Measurements from ENCODE around the gene ERGIC2.

The ERGIC2 gene

GRCh38 chr12:29374012-29374411, 7.0 kb downstream of the ERGIC2 start:
- no peak for DNase-seq

GRCh38 chr12:29365091-29365490, 15.9 kb downstream of the ERGIC2 start:
- DNase-seq, result no peak

- DNase-seq, result no peak
Observed at GRCh38 chr12:29354954-29355353, 26.0 kb downstream of the ERGIC2 start.

DNA sequence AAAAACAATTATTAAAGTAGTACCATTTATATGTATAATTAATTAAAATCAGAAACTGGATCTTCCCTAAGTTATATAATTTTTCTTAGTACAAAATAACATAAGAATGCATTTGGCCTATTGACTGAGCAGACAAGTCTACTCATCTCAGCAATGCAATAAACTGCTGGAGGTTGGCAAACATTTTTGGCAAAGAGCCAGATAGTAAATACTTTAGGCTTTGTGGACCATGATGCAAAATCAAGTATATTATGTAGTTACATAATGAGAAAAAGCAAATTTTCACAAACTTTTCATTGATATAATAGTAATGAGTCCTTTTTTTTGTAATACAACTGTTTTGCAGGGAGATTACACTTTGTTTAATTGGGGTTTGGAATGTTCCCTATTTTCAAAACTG, 30.9 kb downstream of the ERGIC2 start:
- no peak for DNase-seq

DNA sequence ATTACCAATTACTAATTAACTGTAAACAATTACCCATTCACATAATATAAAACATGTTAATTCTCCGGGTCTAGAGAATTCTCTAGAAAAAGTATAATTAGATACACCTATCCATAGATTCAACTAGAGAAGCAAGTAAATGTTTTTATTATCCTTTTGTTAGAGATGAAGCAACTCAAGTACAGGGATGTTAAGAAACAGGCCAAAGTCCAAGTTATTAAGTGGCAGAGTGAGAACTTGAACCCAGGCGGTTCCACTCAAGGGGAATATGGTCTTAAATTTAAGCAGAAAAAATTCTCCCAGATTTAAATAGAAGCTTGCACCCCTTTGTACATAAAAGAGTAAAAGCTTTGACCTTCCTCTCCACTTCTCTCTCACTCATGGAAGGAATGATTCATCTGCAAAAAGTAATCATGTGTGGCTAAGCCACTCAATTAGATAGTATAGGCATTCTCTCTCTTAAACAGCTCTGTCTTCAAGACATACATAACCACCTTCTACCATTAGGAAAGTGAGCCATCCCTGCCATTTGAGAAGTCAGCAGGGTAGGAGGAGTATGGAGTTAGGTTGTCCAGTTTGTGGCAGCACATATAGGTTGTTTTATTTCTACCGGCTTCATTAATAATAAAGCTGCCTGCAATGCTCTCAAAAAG, 34.1 kb downstream of the ERGIC2 start:
- DNase-seq, result no peak

DNA sequence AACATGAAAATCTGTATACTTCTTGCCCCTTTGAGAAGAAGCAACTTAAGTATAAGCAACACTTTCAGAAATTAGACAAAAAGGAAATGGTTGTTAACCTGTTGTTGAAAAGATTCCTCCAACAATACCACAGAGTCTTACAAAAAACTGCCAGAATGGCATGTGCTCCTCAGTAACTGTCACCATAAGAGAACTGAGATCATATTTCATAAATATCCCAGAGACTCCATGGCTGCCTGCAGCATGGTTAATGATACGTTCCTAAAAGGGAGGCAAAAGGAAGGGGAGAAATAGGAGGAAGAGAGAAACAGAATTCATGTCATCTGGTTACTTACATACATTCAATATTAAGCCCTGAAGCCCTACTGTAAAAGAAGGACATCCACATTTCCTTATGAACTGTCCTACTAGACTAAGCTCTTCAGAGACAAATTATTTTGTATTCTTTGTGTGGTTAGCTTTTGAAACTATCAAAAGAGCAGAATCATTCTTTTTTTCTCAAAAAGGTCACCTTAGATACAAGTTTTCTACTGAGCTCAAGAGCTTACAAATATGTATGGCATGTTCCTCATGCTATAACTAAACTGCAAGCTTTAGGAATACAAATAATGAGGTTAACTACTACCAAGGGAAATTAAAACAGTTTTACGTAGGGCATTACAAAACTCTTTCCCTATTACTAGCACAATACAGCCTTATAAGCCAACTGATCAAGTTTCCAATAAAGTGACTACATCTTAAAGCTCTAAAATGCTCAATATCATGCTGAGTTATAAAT, 37.8 kb downstream of the ERGIC2 start:
- DNase-seq, result no peak

DNA sequence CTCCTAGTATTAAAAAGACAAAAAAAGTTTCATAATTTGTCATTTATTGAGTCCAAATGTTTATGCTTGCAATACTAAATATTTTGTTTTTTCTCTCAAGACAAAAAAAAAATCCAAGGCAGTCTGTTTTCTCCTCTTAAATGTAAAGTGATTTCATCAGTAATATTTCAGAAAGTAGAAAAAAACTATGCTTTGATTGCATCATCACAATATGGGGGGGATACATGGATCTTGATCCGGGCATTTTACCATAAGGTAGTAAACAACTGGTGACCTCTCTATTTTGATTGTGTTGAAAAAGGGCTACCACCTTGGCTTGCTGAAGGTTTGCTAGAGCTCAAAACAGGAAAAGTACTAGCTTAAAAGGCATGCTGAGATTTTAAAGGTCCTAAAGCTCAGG, 43.6 kb downstream of the ERGIC2 start:
- no peak for DNase-seq

DNA sequence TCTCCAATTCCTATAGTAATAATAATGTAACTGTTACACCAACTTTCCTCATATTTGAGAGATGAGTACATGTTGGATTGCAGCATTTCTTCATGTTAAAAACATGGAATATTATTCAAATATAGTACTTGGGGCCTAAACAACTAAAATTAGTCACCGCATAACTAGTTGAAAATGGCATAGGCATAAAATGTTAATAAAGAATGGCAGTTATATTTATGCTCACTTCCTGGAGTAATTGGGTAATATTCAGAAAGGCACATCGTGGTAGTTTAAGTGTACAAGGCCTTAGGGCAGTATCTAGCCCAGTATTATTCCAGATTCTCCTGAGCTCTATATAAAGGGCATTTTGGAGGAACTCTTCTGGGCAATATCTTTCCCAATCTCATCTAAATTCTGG, 46.0 kb downstream of the ERGIC2 start:
- no peak for DNase-seq

GRCh38 chr12:29333178-29333577, 47.8 kb downstream of the ERGIC2 start:
- DNase-seq, result no peak

- no peak for DNase-seq
Observed at GRCh38 chr12:29329411-29329810, 51.6 kb downstream of the ERGIC2 start.

GRCh38 chr12:29322157-29322556, 58.8 kb downstream of the ERGIC2 start:
- DNase-seq, result no peak

DNA sequence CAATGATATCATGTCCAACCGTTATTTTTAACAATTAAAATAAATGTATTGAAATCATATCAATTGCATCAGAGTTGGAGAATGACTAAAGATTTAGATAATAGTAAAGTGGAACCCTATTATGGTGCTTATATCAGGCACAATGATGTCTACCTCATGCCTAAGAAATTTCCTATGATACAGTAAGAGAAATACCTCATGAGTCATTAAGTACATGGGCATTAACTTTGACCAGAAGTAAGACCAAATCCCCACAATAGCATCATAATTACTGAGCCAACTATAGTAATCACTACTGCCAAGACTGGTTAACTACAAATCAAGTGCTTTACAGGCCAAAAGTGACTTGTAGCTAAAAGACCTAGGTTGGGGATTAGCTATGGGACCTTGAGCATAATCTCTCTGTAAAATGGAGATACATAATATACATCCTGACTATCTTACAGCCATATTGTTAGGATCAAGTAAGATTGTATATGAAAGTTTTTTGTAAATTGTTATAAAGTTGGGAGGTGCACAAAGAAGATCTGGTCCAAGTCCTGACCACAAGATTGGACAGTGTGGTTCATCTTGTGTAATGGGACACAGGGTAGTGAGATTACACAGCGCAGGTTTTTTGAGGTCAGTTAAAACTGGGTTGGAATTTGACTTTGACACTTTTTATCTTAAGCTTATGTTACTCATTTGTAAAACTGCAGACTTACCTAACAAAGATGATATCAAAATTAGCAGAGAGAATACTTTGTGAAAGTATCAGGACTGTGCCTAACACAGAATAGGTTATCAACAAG, 60.5 kb downstream of the ERGIC2 start:
- DNase-seq, result no peak

DNA sequence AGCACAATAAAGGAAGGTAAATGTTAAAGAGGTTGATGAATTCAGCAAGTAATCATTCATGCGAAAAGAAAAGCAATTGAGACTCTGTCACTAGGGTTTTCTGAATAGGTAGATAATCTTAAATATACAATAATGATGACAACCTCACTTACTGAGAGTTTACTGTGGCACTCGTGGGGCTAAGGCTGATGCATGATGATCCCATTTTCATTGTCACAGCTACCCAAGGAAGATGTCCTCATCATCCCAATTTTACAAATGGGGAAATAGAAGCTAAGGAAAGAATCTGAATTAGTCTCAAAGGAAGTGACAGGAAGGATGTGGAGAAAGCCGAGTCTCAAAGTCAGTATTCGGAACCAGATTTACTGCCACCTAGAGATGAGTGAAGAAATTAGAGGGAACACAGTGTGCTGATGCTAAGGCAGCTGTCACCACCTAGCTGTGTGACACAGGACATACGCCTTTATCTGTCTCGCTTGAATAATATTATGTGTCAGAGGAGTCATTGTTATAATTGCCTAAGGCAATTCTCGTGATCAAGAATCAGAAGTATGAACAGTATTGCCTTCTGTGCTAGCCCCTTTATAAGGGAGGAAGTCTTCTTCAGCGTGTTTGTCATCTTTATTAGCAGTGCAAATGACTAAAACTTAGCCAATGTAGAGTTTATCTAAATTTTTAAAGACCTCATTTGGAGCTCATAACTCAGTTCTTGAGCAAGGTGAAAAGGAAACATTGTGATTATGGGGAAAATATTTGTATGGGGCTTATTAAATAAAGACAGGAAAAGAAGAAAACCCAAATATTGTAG, 63.2 kb downstream of the ERGIC2 start:
- DNase-seq, result peak in 1 of 4 experiments; percentile 1

DNA sequence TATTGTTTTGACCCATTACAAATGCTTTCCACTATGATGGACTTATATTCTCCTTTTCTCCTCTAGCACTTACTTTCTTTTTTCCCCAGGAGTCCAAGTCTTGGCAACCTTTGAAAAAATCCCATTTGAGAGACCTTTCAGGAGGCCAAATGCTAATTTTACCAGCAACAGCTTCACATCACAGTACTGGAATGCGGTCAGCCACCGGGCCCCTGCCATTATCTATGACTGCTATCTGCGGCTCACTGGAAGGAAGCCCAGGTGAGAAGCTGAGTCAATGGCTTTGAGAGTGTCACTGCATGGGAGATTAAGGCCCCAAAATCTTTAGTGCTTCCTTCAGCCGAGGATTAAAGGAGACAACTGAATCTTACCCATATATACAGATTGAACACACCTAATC, 64.2 kb downstream of the ERGIC2 start:
- no peak for DNase-seq

- DNase-seq, result no peak
Observed at GRCh38 chr12:29314416-29314815, 66.6 kb downstream of the ERGIC2 start.

- DNase-seq, result no peak
Observed at GRCh38 chr12:29310899-29311298, 70.1 kb downstream of the ERGIC2 start.

GRCh38 chr12:29309320-29309902, 71.6 kb downstream of the ERGIC2 start:
- DNase-seq, result no peak

GRCh38 chr12:29306682-29307081, 74.3 kb downstream of the ERGIC2 start:
- DNase-seq, result no peak

DNA sequence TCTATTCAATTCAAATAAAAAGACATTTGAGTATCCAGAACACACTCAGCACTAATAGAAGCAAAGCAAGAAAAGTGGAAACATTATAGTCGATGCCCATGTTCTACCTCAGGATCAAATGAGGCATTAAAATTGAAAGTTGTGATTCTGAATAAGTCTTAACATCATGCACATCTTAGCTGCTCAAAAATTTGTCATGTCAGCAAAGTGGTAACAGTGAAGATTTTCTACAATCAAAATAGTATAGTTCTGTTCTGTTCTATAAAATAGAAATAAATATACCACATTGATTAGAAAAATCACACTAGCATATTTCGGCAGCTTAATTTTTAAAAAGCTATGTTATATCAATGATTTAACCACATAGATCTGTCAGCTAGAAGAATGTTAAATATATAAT, 74.7 kb downstream of the ERGIC2 start:
- DNase-seq, result no peak

DNA sequence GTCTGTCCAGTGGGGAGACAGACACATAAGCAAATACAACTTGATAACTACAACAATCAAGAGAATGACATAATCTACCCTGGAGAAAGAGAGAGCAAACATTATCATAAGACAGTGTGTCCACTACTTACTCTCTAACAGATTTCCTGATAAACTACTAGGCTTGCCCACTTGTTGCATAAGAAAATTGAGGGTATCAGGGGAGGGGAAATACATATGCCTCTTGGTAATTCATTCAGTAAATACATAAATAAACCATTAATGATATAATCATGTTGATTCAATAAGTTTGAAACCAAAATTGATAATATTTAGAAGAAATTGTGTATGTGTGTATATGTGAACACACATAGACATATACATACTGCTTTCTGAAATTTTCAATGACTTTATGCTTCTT, 76.6 kb downstream of the ERGIC2 start:
- DNase-seq, result no peak

- DNase-seq, result no peak
Observed at GRCh38 chr12:29301114-29301513, 79.9 kb downstream of the ERGIC2 start.

- no peak for DNase-seq
Observed at GRCh38 chr12:29299633-29300032, 81.3 kb downstream of the ERGIC2 start.

DNA sequence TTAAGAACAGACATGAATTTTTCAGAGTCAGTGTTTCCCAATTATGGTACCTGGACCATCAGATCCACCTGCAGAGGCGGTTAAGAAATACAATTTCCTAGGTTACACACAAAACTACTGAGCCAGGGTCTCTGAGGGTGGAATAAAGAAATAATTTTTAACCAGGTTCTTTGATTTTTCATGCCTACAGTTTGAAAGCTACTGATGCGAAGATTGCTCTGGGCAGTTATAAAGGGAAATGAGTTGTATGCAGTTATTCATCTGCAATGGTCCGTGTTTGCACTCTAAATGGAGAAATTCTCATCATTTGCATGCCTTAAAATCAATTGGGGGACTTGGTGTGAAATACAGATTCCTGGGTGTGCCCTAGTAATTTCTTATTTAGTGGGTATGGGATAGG, 89.7 kb downstream of the ERGIC2 start:
- no peak for DNase-seq

All from activated naive CD4-positive, alpha-beta T cell (primary cell).